C4-2B (cell line): ENCODE measurements around the gene EXOC6B.

Source experiments
- CTCF ChIP-seq: fragments of 450-650 bp; conservative IDR thresholded peaks from 2 replicates; pipeline ENCODE4 v1.5.1; 2017; ENCODE audit warnings: mild to moderate bottlenecking
- ZFX ChIP-seq: fragments of 450-650 bp; IDR thresholded peaks from 2 replicates; pipeline ENCODE4 v1.6.1; 2017

GRCh38 chr2:72236445-72237067, 589.3 kb downstream of the EXOC6B start:
- TF ChIP-seq CTCF, result no peak
- no peak for TF ChIP-seq ZFX
